ENCODE measurements around the gene KLHL5. TPM values are rescaled to one million over a fixed set of nuclear protein-coding genes. Genes with fewer than 3 reads are reported as not detected.

Gene KLHL5
- total and polyA plus RNA-seq, 2 donors (not counting 1 experiment from before 2014, with no cell fraction given): 22.6 to 90.0 TPM

GRCh38 chr4:39133623-39134022 is 71.6 kb downstream of the KLHL5 start:
- H3K4me1 Mint-ChIP-seq: peaks cover 14% of the 10 kb centered on the region

More at GRCh38 chr4:39133623-39134022, 71.6 kb downstream of the KLHL5 start:
- H3K4me3 Mint-ChIP-seq: no peak overlapping the region
- no peak overlapping the region for H3K27ac ChIP-seq (ENCODE audit: low read length in 2 of 2)
- DNase-seq (no peak), ATAC-seq (ENCODE audit: low read depth) (no peak)
- TF ChIP-seq CTCF (IDR thresholded peaks at IDR 0.05) (no peak), EZH2 (IDR thresholded peaks at IDR 0.05; ENCODE audit: borderline replicate concordance, insufficient read depth, low read depth, low read length, poor library complexity, severe bottlenecking) (no peak)
- H3K27ac Mint-ChIP-seq: no peak overlapping the region
- peaks cover 6 to 12% of the 10 kb centered on the region in 2 donors for H3K4me1 ChIP-seq (ENCODE audit: control insufficient read depth in 2 of 2, insufficient read depth in 2 of 2, low read length in 2 of 2)
- no peak overlapping the region for H3K4me3 ChIP-seq (ENCODE audit: control extremely low read depth in 1 of 5, extremely low read depth in 1 of 5, insufficient read depth in 1 of 5, low read depth in 2 of 5, low read length in 4 of 5)
- no peaks in the 10 kb centered on the region for H3K27me3 Mint-ChIP-seq
- no peaks in the 10 kb centered on the region for H4K20me1 ChIP-seq (ENCODE audit: control insufficient read depth, insufficient read depth, low read length, poor library complexity, severe bottlenecking)
- WGBS (ENCODE audit: insufficient coverage): no CpG with 5 or more reads among the region's 3 CpGs
- CTCF ChIA-PET: interaction anchor here (0.6 to 6.4 kb wide), 15 partner anchors 9 to 954 kb away, joined by 3 to 258 read pairs (median 5); partner anchors contain the start of gene WDR19
- no peak overlapping the region for H3K9ac ChIP-seq (ENCODE audit: low read length)
- no peaks in the 10 kb centered on the region for H3K79me2 ChIP-seq (ENCODE audit: control insufficient read depth, insufficient read depth, low read length)
- H3K4me2 ChIP-seq (replicated peaks; ENCODE audit: low read depth, low read length, poor library complexity, severe bottlenecking): no peak overlapping the region
- POLR2A ChIA-PET: interaction anchor here (0.7 kb wide), 3 partner anchors 14 to 959 kb away, joined by 4 read pairs; no protein-coding TSS in a partner anchor
- intact Hi-C loops (cut with micrococcal nuclease): loop anchor here (2.0 kb wide), 1 partner anchor 89 kb away; no protein-coding TSS in a partner anchor
- H3K36me3 ChIP-seq (replicated peaks in 1 of 2; ENCODE audit: control extremely low read depth in 1 of 2, control insufficient read depth in 1 of 2, extremely low read depth in 1 of 2, insufficient read depth in 2 of 2, low read length in 1 of 2): no peaks in the 10 kb centered on the region
- H3K9me3 Mint-ChIP-seq (ENCODE audit: insufficient read depth): no peaks in the 10 kb centered on the region
- no peak overlapping the region for H2AFZ ChIP-seq (ENCODE audit: insufficient read depth, low read depth, low read length, poor library complexity, severe bottlenecking)
- H3K9me3 ChIP-seq (ENCODE audit: control extremely low read depth in 1 of 3, control insufficient read depth in 2 of 3, insufficient read depth in 1 of 3, low read length in 2 of 3): peaks cover 0 to 5% (median 0%) of the 10 kb centered on the region in 3 donors
- H3K27me3 ChIP-seq (replicated peaks in 1 of 4; ENCODE audit: control extremely low read depth in 1 of 4, control insufficient read depth in 3 of 4, insufficient read depth in 4 of 4, low read length in 3 of 4): no peaks in the 10 kb centered on the region
